ENCODE results near the gene PPP2R3B. TPM values are rescaled to one million over a fixed set of nuclear protein-coding genes. Genes with fewer than 3 reads are reported as not detected.

Gene PPP2R3B
- polyA plus RNA-seq, 1 donor (not counting 4 experiments of a cell fraction or from before 2014, with no cell fraction given), result 6.6 TPM

DNA sequence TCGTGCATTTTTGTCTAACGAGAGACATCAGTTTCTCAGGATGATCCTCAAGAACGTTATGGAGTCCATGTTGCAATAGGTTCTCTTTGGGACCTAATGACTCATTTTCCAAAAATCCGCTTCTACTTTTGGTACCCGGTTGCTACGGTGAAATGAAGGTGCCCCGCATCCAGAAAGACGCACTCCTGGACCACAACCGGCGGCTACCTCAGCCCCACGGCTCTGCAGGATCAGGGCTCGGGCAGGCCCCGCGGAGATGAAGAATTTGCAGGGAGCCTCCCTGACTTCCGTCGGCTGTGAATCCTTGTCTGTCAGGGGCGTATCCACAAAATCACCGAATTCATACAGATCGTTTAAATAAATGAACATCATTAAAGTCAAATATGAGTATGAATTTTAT is 83.7 kb downstream of the PPP2R3B start:
- FAIRE-seq (no peak), DNase-seq (ENCODE audit: low read depth, low spot score) (no peak)
- Histone ChIP-seq H2AFZ (ENCODE audit: control insufficient read depth, low read length) (no peak overlapping the region), H3K9ac (ENCODE audit: control insufficient read depth, extremely low read depth, insufficient read depth, low read length) (no peak overlapping the region), H3K9me1 (ENCODE audit: control insufficient read depth, extremely low read depth, insufficient read depth, low read length) (no peaks in the 10 kb centered on the region), H3K27ac (ENCODE audit: control insufficient read depth, insufficient read depth, low read length) (no peak overlapping the region), H3K36me3 (ENCODE audit: control insufficient read depth in 2 of 2, extremely low read depth in 1 of 2, insufficient read depth in 2 of 2, low read length in 2 of 2) (peaks cover 16% of the 10 kb centered on the region in 2 experiments), H4K20me1 (ENCODE audit: control insufficient read depth, extremely low read depth, insufficient read depth, low read length) (peaks cover 1% of the 10 kb centered on the region), H3K4me3 (ENCODE audit: control insufficient read depth in 2 of 3, extremely low read depth in 1 of 3, insufficient read depth in 2 of 3, low read depth in 1 of 3, low read length in 3 of 3) (no peak overlapping the region), H3K4me2 (ENCODE audit: control insufficient read depth, extremely low read depth, insufficient read depth, low read depth, low read length) (no peak overlapping the region), H3K9me3 (ENCODE audit: control insufficient read depth, low read depth, low read length) (no peaks in the 10 kb centered on the region), H3K4me1 (ENCODE audit: control insufficient read depth, extremely low read depth, insufficient read depth, low read length) (no peaks in the 10 kb centered on the region), H3K79me2 (ENCODE audit: control insufficient read depth, insufficient read depth, low read length) (no peaks in the 10 kb centered on the region), H3K27me3 (ENCODE audit: control insufficient read depth, extremely low read depth, insufficient read depth, low read length) (no peaks in the 10 kb centered on the region)
- dilution Hi-C loops (cut with MboI; ENCODE audit: extremely low pct_ligation_motif_present, low sequenced_read_pairs), result no loop called here
- TF ChIP-seq, protein P1, sequence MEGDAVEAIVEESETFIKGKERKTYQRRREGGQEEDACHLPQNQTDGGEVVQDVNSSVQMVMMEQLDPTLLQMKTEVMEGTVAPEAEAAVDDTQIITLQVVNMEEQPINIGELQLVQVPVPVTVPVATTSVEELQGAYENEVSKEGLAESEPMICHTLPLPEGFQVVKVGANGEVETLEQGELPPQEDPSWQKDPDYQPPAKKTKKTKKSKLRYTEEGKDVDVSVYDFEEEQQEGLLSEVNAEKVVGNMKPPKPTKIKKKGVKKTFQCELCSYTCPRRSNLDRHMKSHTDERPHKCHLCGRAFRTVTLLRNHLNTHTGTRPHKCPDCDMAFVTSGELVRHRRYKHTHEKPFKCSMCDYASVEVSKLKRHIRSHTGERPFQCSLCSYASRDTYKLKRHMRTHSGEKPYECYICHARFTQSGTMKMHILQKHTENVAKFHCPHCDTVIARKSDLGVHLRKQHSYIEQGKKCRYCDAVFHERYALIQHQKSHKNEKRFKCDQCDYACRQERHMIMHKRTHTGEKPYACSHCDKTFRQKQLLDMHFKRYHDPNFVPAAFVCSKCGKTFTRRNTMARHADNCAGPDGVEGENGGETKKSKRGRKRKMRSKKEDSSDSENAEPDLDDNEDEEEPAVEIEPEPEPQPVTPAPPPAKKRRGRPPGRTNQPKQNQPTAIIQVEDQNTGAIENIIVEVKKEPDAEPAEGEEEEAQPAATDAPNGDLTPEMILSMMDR (optimal IDR thresholded peaks at IDR 0.05 in 1 of 3, IDR thresholded peaks at IDR 0.05 in 1 of 3, conservative IDR thresholded peaks at IDR 0.05 in 1 of 3; ENCODE audit: extremely low read depth in 1 of 3, insufficient read depth in 2 of 3, low read length in 3 of 3), result no peak
- TF ChIP-seq EZH2 (IDR thresholded peaks at IDR 0.05; ENCODE audit: low read length), result no peak

DNA sequence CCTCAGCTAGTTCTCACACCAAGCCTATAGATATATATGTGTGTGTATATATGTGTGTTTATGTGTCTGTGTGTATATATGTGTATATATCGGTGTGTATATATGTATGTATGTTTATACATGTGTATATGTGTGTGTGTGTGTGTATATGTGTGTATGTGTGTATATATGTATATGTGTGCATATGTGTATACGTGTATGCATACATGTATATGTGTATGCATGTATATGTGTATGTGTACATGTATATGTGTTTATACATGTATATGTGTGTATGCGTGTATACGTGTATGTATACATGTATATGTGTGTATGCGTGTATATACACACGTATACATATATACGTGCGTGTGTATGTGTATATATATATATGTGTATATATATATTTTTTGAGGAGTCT is 86.4 kb downstream of the PPP2R3B start:
- H3K27me3 ChIP-seq (ENCODE audit: control insufficient read depth, extremely low read depth, insufficient read depth, low read length), result no peaks in the 10 kb centered on the region
- no peaks in the 10 kb centered on the region for H3K9me3 ChIP-seq (ENCODE audit: control insufficient read depth, low read depth, low read length)
- no peak for TF ChIP-seq EZH2 (IDR thresholded peaks at IDR 0.05; ENCODE audit: low read length)
- TF ChIP-seq, protein P1 (optimal IDR thresholded peaks at IDR 0.05 in 1 of 3, IDR thresholded peaks at IDR 0.05 in 1 of 3, conservative IDR thresholded peaks at IDR 0.05 in 1 of 3; ENCODE audit: extremely low read depth in 1 of 3, insufficient read depth in 2 of 3, low read length in 3 of 3), result no peak
- no peak overlapping the region for H3K9ac ChIP-seq (ENCODE audit: control insufficient read depth, extremely low read depth, insufficient read depth, low read length)
- dilution Hi-C loops (cut with MboI; ENCODE audit: extremely low pct_ligation_motif_present, low sequenced_read_pairs), result no loop called here
- H3K27ac ChIP-seq (ENCODE audit: control insufficient read depth, insufficient read depth, low read length), result no peak overlapping the region
- peaks cover 8 to 12% of the 10 kb centered on the region in 2 experiments for H3K36me3 ChIP-seq (ENCODE audit: control insufficient read depth in 2 of 2, extremely low read depth in 1 of 2, insufficient read depth in 2 of 2, low read length in 2 of 2)
- no peaks in the 10 kb centered on the region for H3K4me1 ChIP-seq (ENCODE audit: control insufficient read depth, extremely low read depth, insufficient read depth, low read length)
- no peaks in the 10 kb centered on the region for H4K20me1 ChIP-seq (ENCODE audit: control insufficient read depth, extremely low read depth, insufficient read depth, low read length)
- H3K4me3 ChIP-seq (ENCODE audit: control insufficient read depth in 2 of 3, extremely low read depth in 1 of 3, insufficient read depth in 2 of 3, low read depth in 1 of 3, low read length in 3 of 3), result no peak overlapping the region
- no peak overlapping the region for H2AFZ ChIP-seq (ENCODE audit: control insufficient read depth, low read length)
- H3K79me2 ChIP-seq (ENCODE audit: control insufficient read depth, insufficient read depth, low read length), result no peaks in the 10 kb centered on the region
- FAIRE-seq (no peak), DNase-seq (ENCODE audit: low read depth, low spot score) (no peak)
- no peaks in the 10 kb centered on the region for H3K9me1 ChIP-seq (ENCODE audit: control insufficient read depth, extremely low read depth, insufficient read depth, low read length)
- no peak overlapping the region for H3K4me2 ChIP-seq (ENCODE audit: control insufficient read depth, extremely low read depth, insufficient read depth, low read depth, low read length)
